Testis (tissue), 2 donors: Measurements from ENCODE around the gene IRAK4.

Experiments used
- POLR2A ChIP-seq: fragments of 450-650 bp; IDR thresholded peaks from one replicate; pipeline ENCODE4 v1.6.1; 2017; ENCODE audit warnings: antibody characterized with exemption, mild to moderate bottlenecking, moderate library complexity
- TF ChIP-seq, protein P1 (sequence below), 3 experiments: fragments of 450-650 bp in 2 of 3; fragments of 200-600 bp in 1 of 3; sonication (generic) in 1 of 3; IDR thresholded peaks; one replicate each; pipeline ENCODE4 v1.5.1; 2016 to 2019; ENCODE audit warnings: antibody characterized with exemption in 3 of 3, mild to moderate bottlenecking in 2 of 3, moderate library complexity in 1 of 3

DNA sequence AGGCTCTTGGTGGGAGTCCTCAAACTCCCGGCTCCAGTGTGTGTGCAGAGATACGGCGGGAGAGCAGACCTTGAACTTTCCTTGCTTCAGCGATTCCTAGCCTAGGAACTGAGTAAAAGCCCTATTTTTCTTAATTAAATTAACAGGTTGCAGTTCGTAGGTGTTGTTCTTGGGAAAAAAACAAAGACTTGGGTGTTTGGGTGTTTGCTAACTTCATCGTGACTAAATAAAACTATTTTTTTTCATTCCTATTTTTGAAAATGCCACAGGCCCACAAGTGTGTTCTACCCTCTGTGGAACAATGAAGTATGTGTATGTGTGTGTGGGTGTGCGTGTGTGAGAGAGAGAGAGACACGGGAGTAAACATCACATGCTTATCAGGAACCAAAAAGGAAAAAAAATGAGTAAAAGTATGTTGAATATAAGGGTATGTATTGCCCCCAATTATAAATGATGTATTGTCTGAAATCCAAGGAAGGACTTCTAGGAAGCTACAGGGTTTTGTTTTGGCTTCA, 77.8 kb downstream of the IRAK4 start:
- TF ChIP-seq, protein P1, sequence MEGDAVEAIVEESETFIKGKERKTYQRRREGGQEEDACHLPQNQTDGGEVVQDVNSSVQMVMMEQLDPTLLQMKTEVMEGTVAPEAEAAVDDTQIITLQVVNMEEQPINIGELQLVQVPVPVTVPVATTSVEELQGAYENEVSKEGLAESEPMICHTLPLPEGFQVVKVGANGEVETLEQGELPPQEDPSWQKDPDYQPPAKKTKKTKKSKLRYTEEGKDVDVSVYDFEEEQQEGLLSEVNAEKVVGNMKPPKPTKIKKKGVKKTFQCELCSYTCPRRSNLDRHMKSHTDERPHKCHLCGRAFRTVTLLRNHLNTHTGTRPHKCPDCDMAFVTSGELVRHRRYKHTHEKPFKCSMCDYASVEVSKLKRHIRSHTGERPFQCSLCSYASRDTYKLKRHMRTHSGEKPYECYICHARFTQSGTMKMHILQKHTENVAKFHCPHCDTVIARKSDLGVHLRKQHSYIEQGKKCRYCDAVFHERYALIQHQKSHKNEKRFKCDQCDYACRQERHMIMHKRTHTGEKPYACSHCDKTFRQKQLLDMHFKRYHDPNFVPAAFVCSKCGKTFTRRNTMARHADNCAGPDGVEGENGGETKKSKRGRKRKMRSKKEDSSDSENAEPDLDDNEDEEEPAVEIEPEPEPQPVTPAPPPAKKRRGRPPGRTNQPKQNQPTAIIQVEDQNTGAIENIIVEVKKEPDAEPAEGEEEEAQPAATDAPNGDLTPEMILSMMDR (IDR thresholded peaks at IDR 0.05) = no peak
- no peak for TF ChIP-seq POLR2A
